ENCODE measurements around the gene KAT6B. TPM values are rescaled to one million over a fixed set of nuclear protein-coding genes. Genes with fewer than 3 reads are reported as not detected.

Gene KAT6B
- total RNA-seq, 1 donor from 2014 or later = 48.3 TPM

- no peak for DNase-seq (ENCODE audit: extremely low spot score, unreplicated experiment)
- Mint-ChIP-seq H3K4me1 (ENCODE audit: unreplicated experiment) (no peaks in the 10 kb centered on the region), H3K27ac (no peak overlapping the region), H3K9me3 (no peaks in the 10 kb centered on the region), H3K4me3 (no peak overlapping the region), H3K36me3 (peaks cover 3% of the 10 kb centered on the region), H3K27me3 (no peaks in the 10 kb centered on the region)
- no peak for TF ChIP-seq CTCF (conservative IDR thresholded peaks at IDR 0.05)
These were observed 25.0 kb upstream of the KAT6B start for GRCh38 chr10:74801447-74801846.

GRCh38 chr10:74808501-74808900, 17.9 kb upstream of the KAT6B start:
- no peak for DNase-seq (ENCODE audit: extremely low spot score, unreplicated experiment)
- no peaks in the 10 kb centered on the region for H3K27me3 Mint-ChIP-seq
- H3K4me3 Mint-ChIP-seq = no peak overlapping the region
- no peak for TF ChIP-seq CTCF (conservative IDR thresholded peaks at IDR 0.05)
- no peaks in the 10 kb centered on the region for H3K4me1 Mint-ChIP-seq (ENCODE audit: unreplicated experiment)
- H3K9me3 Mint-ChIP-seq = no peaks in the 10 kb centered on the region
- no peaks in the 10 kb centered on the region for H3K36me3 Mint-ChIP-seq
- H3K27ac Mint-ChIP-seq = no peak overlapping the region

GRCh38 chr10:74810087-74810486, 16.3 kb upstream of the KAT6B start:
- Mint-ChIP-seq H3K27me3 (no peaks in the 10 kb centered on the region), H3K36me3 (no peaks in the 10 kb centered on the region), H3K9me3 (no peaks in the 10 kb centered on the region), H3K27ac (no peak overlapping the region), H3K4me1 (ENCODE audit: unreplicated experiment) (no peaks in the 10 kb centered on the region), H3K4me3 (no peak overlapping the region)
- no peak for TF ChIP-seq CTCF (conservative IDR thresholded peaks at IDR 0.05)
- DNase-seq (ENCODE audit: extremely low spot score, unreplicated experiment) = no peak

- Mint-ChIP-seq H3K9me3 (peaks cover 9% of the 10 kb centered on the region), H3K4me3 (no peak overlapping the region)
- DNase-seq (ENCODE audit: extremely low spot score, unreplicated experiment) = no peak
These were observed 12.8 kb upstream of the KAT6B start for GRCh38 chr10:74813381-74814259.

GRCh38 chr10:74814797-74815196, 11.6 kb upstream of the KAT6B start:
- no peak for TF ChIP-seq CTCF (conservative IDR thresholded peaks at IDR 0.05)
- no peak overlapping the region for H3K27ac Mint-ChIP-seq
- no peak overlapping the region for H3K4me3 Mint-ChIP-seq
- no peak for DNase-seq (ENCODE audit: extremely low spot score, unreplicated experiment)
- no peaks in the 10 kb centered on the region for H3K36me3 Mint-ChIP-seq
- H3K27me3 Mint-ChIP-seq = no peaks in the 10 kb centered on the region
- H3K4me1 Mint-ChIP-seq (ENCODE audit: unreplicated experiment) = no peaks in the 10 kb centered on the region
- H3K9me3 Mint-ChIP-seq = peaks cover 9% of the 10 kb centered on the region

More at GRCh38 chr10:74813381-74814259, 12.8 kb upstream of the KAT6B start:
- Mint-ChIP-seq H3K27ac (no peak overlapping the region), H3K4me1 (ENCODE audit: unreplicated experiment) (no peaks in the 10 kb centered on the region), H3K27me3 (no peaks in the 10 kb centered on the region), H3K36me3 (no peaks in the 10 kb centered on the region)
- TF ChIP-seq CTCF (conservative IDR thresholded peaks at IDR 0.05) = no peak
